GM19463 (cell line): ENCODE data around the gene BRD4.
"Not testable (repeated sequence)": the region's sequence is repeated elsewhere in the genome, so short reads cannot be mapped to it uniquely, and the experiment has no call there.

Experiments
- ATAC-seq: cut with Tn5 transposase; IDR thresholded peaks from one replicate; pipeline ENCODE4 v1.9.1; 2021; ENCODE audit warnings: mild to moderate bottlenecking, moderate library complexity; ENCODE audit not compliant: unreplicated experiment

Gene BRD4

GRCh38 chr19:15363048-15363447, 30.7 kb upstream of the BRD4 start:
- not testable (repeated sequence) for ATAC-seq

GRCh38 chr19:15360015-15360414, 27.7 kb upstream of the BRD4 start:
- ATAC-seq = not testable (repeated sequence)

- ATAC-seq = no peak
Measured at GRCh38 chr19:15358918-15359317, 26.6 kb upstream of the BRD4 start.

GRCh38 chr19:15357906-15358305, 25.6 kb upstream of the BRD4 start:
- ATAC-seq = no peak

GRCh38 chr19:15354566-15355296, 22.4 kb upstream of the BRD4 start:
- ATAC-seq = no peak

- ATAC-seq = no peak
Measured at GRCh38 chr19:15353908-15354307, 21.6 kb upstream of the BRD4 start.

- ATAC-seq = not testable (repeated sequence)
Measured at GRCh38 chr19:15352535-15352934, 20.2 kb upstream of the BRD4 start.

- ATAC-seq = not testable (repeated sequence)
Measured at GRCh38 chr19:15341328-15341727, 9.0 kb upstream of the BRD4 start.

GRCh38 chr19:15340086-15340485, 7.7 kb upstream of the BRD4 start:
- no peak for ATAC-seq

- no peak for ATAC-seq
Measured at GRCh38 chr19:15337202-15337601, 4.9 kb upstream of the BRD4 start.

GRCh38 chr19:15335992-15336391, 3.7 kb upstream of the BRD4 start:
- not testable (repeated sequence) for ATAC-seq

GRCh38 chr19:15331419-15332310, 674 bp downstream of the BRD4 start:
- peak; percentile 38 for ATAC-seq

- no peak for ATAC-seq
Measured at GRCh38 chr19:15330801-15331418, 1.4 kb downstream of the BRD4 start.

- ATAC-seq = no peak
Measured at GRCh38 chr19:15328312-15328711, 4.0 kb downstream of the BRD4 start.

GRCh38 chr19:15324791-15325519, 7.4 kb downstream of the BRD4 start:
- ATAC-seq = no peak

- no peak for ATAC-seq
Measured at GRCh38 chr19:15323496-15324235, 8.7 kb downstream of the BRD4 start.

- ATAC-seq = no peak
Measured at GRCh38 chr19:15321739-15322138, 10.6 kb downstream of the BRD4 start.

- ATAC-seq = no peak
Measured at GRCh38 chr19:15320116-15320515, 12.2 kb downstream of the BRD4 start.

GRCh38 chr19:15318241-15318691, 14.1 kb downstream of the BRD4 start:
- no peak for ATAC-seq
